ENCODE measurements around the gene SERTAD3. TPM values are rescaled to one million over a fixed set of nuclear protein-coding genes. Genes with fewer than 3 reads are reported as not detected.
"Not testable (repeated sequence)": the region's sequence is repeated elsewhere in the genome, so short reads cannot be mapped to it uniquely, and the experiment has no call there.

The SERTAD3 gene
- total RNA-seq, 4 donors from 2014 or later: 1.0 to 81.5 (median 44.7) TPM

DNA sequence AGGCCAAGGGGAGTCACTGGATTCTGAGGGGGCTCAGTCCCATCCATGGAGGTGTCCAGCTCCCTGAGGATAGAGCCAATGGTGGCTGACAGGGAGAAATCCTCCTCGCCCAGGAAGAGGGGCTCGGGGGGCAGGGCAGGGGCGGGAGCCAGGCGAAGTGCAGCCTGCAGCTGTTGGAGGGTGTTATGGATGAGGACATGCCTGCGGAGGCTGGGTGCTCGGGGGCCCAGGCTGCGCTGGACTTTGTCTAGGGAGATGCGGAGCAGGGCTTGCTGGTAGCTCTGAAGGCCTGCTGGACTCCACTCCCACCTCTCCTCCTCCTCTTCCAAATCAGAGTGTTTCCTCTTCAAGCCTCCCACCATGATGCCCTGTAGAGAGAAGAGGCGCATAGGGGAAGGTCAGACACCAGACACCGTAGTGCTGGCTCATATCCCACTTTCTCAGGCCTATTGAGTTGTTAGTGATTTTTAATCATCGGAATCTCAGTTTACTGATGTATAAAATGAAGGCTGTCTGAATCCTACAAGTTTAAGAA, 2.3 kb downstream of the SERTAD3 start:
- Histone ChIP-seq H3K4me1 (peaks cover 0 to 6% of the 10 kb centered on the region in 2 donors), H3K27ac (peak overlapping the region; percentile 95 to 98), H3K36me3 (no peaks in the 10 kb centered on the region), H3K9me3 (no peaks in the 10 kb centered on the region), H3K27me3 (no peaks in the 10 kb centered on the region), H3K4me3 (no peak overlapping the region)
- no peak for DNase-seq
- intact Hi-C loops (cut with DNase I; ENCODE audit: low total_unique reads): no loop called here
- TF ChIP-seq, protein P1, sequence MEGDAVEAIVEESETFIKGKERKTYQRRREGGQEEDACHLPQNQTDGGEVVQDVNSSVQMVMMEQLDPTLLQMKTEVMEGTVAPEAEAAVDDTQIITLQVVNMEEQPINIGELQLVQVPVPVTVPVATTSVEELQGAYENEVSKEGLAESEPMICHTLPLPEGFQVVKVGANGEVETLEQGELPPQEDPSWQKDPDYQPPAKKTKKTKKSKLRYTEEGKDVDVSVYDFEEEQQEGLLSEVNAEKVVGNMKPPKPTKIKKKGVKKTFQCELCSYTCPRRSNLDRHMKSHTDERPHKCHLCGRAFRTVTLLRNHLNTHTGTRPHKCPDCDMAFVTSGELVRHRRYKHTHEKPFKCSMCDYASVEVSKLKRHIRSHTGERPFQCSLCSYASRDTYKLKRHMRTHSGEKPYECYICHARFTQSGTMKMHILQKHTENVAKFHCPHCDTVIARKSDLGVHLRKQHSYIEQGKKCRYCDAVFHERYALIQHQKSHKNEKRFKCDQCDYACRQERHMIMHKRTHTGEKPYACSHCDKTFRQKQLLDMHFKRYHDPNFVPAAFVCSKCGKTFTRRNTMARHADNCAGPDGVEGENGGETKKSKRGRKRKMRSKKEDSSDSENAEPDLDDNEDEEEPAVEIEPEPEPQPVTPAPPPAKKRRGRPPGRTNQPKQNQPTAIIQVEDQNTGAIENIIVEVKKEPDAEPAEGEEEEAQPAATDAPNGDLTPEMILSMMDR (IDR thresholded peaks at IDR 0.05): no peak
- TF ChIP-seq POLR2A (IDR thresholded peaks at IDR 0.05): no peak

DNA sequence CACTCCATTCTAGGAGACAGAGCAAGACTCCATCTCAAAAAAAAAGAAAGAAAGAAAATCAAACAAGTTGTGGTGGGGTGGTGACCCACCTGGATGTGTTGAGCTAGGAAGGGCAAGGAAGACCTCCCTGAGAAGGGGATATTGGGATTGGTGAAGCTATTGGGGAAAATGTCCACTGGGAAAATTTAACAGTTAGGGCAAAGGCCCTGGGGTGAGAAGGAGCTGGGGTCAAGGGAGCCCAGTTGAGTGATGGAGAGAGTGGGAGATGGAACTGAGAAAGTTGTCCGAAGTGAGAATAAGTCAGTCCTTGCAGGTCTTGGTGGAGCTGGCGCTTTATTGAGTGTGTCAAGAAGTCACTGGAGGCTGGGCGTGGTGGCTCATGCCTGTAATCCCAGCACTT, 5.9 kb downstream of the SERTAD3 start:
- intact Hi-C loops (cut with DNase I; ENCODE audit: low total_unique reads): no loop called here
- H3K4me1 ChIP-seq: peaks cover 0 to 9% of the 10 kb centered on the region in 2 donors

DNA sequence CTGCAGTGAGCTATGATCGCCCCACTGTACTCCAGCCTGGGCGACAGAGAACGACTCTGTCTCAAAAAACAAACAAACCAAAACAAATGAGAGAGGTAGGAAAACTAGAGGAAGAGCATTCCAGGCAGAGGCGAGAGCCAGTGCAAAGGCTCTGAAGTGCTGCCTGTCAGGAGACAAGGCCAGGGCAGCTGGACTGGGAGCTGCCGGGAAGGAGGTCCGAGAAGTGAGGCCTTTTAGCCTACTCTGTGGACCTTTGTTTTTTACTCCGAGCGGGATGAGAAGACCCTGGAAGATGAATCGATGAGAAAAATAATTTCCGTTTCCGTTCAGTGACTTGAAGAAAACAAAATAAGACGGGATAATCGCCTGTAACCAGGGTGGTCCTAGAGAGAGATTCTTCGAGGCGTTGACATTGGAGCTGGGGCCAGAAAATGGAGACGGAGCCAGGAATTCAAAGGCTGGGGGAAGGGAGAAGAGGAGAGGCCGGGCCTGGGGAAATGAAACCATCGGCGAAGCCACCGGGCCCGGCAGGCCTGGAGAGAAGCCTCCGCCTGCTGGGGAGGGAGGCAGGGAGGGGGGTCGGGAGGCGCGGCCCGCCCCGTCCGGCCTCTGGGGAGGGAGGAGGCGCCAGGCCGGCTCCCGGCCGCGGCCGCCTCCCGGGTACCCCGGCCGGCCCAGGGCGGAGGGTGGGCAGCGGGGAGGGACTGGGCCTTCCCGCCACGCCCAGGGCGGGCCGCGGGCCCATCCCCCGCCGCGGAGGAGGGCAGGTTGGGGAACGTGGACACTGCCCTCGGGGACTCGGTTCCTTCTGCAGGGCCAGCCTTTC, 10.5 kb downstream of the SERTAD3 start:
- Histone ChIP-seq H3K27me3 (no peaks in the 10 kb centered on the region), H3K4me1 (peaks cover 0 to 3% of the 10 kb centered on the region in 2 donors), H3K27ac (peak overlapping the region; percentile 92 to 99), H3K9me3 (no peaks in the 10 kb centered on the region), H3K4me3 (peak overlapping the region; percentile 38 to 46), H3K36me3 (no peaks in the 10 kb centered on the region)
- intact Hi-C loops (cut with DNase I; ENCODE audit: low total_unique reads): no loop called here
- TF ChIP-seq, protein P1 (IDR thresholded peaks at IDR 0.05): no peak
- TF ChIP-seq POLR2A (IDR thresholded peaks at IDR 0.05): peak; percentile 45 to 68
- peak; percentile 90 to 92 for DNase-seq

More for the DNA sequence above, 5.9 kb downstream of the SERTAD3 start:
- TF ChIP-seq POLR2A (IDR thresholded peaks at IDR 0.05): no peak
- TF ChIP-seq, protein P1 (IDR thresholded peaks at IDR 0.05): no peak
- H3K27ac ChIP-seq: no peak overlapping the region
- DNase-seq: no peak
- H3K9me3 ChIP-seq: no peaks in the 10 kb centered on the region
- no peak overlapping the region for H3K4me3 ChIP-seq
- H3K36me3 ChIP-seq: no peaks in the 10 kb centered on the region
- H3K27me3 ChIP-seq: no peaks in the 10 kb centered on the region

DNA sequence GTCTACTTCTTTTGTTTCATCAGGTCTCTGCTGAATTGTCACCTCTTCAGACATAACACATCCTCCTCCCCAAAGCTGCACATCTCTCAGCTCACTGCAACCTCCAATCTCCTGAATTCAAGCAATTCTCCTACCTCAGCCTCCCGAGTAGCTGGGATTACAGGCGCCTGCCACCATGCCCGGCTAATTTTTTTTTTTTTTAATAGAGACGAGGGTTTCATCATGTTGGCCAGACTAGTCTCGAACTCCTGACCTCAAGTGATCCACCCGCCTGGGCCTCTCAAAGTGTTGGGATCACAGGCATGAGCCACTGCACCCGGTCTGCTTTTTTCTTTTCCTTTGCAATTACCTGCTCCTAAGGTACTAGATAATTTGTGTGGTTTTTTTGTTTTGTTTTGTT, 11.4 kb downstream of the SERTAD3 start:
- DNase-seq; H3K4me1 ChIP-seq; H3K9me3 ChIP-seq; H3K27me3 ChIP-seq; intact Hi-C loops (cut with DNase I; ENCODE audit: low total_unique reads); H3K36me3 ChIP-seq: not testable (repeated sequence)
- Histone ChIP-seq H3K4me3 (peak overlapping the region; percentile 38 to 46), H3K27ac (peak overlapping the region; percentile 92 to 99)

DNA sequence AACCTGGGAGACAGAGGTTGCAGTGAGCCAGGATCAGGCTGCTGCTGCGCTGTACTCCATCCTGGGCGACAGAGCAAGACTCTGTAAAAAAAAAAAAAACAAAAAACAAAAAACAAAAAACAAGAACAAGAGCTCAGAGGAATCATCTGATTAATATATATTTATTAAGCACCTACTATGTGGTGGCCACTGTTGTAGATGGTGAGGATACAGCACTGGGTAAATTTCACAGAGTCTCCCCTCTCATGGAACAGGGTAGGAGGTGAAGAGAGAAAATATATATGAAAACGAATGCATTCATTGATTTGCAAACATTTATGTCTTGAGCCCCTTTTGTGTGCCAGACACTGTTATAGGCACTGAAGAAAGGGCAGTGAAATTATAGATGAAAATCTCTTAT, 12.4 kb downstream of the SERTAD3 start:
- intact Hi-C loops (cut with DNase I; ENCODE audit: low total_unique reads): no loop called here

DNA sequence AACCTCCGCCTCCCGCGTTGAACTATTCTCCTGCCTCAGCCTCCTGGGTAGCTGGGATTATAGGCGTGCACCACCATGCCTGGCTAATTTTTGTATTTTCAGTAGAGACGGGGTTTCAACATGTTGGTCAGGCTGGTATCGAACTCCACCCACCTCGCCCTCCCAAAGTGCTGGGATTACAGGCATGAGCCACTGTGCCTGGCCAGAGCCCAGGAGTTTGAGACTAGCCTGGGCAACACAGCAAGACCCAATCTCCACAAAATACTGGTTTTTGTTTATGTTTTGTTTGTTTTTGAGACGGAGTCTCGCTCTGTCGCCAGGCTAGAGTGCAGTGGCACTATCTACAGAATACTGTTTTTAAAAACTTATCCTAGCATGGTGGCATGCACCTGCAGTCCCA, 13.9 kb downstream of the SERTAD3 start:
- H3K4me3 ChIP-seq; H3K27me3 ChIP-seq; H3K4me1 ChIP-seq; DNase-seq; H3K9me3 ChIP-seq; H3K36me3 ChIP-seq; H3K27ac ChIP-seq; intact Hi-C loops (cut with DNase I; ENCODE audit: low total_unique reads): not testable (repeated sequence)

More for the DNA sequence above, 12.4 kb downstream of the SERTAD3 start:
- Histone ChIP-seq H3K27me3 (no peaks in the 10 kb centered on the region), H3K36me3 (no peaks in the 10 kb centered on the region), H3K27ac (peak overlapping the region; percentile 92 to 99), H3K4me3 (no peak overlapping the region), H3K9me3 (no peaks in the 10 kb centered on the region), H3K4me1 (peaks cover 0 to 3% of the 10 kb centered on the region in 2 donors)
- TF ChIP-seq, protein P1 (IDR thresholded peaks at IDR 0.05): no peak
- no peak for TF ChIP-seq POLR2A (IDR thresholded peaks at IDR 0.05)
- no peak for DNase-seq

DNA sequence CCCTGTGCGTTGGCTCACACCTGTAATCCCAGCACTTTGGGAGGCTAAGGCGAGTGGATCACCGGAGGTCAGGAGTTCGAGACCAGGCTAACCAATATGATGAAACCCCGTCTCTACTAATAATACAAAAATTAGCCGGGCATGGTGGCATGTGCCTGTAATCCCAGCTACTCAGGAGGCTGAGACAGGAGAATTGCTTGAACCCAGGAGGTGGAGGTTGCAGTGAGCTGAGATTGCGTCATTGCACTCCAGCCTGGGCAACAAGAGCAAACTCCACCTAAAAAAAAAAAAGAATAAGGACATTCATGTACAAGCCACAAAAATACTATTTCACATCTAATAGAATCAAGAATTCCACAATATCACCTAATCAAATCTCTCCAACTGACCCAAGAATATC, 15.9 kb downstream of the SERTAD3 start:
- H3K9me3 ChIP-seq; H3K27me3 ChIP-seq; DNase-seq; H3K27ac ChIP-seq; H3K4me1 ChIP-seq; H3K4me3 ChIP-seq; intact Hi-C loops (cut with DNase I; ENCODE audit: low total_unique reads); H3K36me3 ChIP-seq: not testable (repeated sequence)
